ENCODE measurements around the gene MLLT3.

The MLLT3 gene

DNA sequence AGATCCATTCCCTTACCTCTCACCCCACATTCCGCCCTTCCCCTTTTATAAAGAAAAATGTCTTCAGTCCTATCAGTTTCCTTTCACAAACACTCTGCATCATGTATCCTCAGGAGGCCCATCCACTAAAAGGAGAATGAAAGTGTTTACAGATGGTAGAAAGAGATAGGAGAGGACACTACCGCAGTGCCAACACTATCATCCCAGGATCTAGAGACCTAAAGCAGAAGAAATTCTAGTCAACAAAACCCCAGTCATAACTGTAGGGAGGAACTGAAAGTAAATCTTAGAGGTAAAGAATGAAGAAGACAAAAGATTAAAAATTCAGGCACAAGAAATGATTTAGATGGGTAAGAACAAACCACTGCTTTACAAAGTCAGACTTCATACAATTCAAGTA lies 114.1 kb downstream of the MLLT3 start:
- DNase-seq: peak; percentile 10 to 18 (median 14)

DNA sequence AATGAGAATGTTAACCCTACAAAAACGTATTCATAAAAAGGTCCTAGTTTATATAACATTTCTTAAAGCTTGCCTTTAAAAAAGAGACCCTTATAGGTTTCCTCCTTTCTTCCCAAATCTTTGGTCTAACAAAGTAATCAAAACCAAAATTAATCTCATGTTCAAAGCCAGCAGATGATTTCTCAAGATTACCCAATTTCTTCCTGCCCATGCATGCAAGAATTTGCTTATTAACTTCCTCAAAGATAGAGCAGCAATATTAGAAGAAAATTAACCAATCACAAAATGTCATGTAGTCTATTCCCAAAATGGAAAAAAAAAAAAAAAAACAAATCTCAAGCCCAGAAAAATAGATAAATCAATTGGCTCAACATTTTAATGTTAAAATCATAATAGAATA lies 114.9 kb downstream of the MLLT3 start:
- peak; percentile 35 to 65 (median 64) for DNase-seq

DNA sequence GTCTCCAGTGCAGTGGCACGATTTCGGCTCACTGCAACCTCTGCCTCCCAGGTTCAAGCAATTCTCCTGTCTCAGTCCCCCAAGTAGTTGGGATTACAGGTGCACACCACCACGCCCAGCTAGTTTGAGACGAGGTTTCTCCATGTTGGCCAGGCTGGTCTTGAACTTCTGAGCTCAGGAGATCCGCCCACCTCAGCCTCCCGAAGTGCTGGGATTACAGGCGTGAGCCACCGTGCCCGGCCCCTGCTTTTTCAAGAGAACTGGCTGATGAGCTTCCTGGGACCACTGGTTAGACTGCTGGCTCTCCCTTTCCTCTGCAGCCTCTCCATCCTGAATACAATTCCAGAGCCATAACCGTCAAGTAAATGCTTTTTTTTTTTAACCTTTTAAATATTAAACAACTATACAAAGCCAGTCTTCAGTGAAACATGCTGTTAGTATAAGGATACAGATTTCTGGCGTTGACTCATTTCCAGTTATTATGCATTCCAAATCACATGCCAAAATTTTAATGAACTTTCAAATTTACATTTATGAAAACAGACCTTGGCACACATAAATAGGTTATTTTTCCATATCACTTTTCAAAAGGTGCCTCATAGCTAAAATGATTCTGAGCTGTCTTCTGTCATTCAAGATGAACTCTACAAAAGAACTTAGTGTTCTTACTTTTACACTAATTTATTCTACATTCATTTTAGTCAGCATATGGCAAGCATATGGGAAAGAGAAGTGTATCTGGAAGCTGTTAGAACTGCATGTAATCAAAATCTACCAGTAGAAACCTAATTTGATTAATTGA lies 116.0 kb downstream of the MLLT3 start:
- peak in 1 of 3 donors; percentile 4 for DNase-seq

DNA sequence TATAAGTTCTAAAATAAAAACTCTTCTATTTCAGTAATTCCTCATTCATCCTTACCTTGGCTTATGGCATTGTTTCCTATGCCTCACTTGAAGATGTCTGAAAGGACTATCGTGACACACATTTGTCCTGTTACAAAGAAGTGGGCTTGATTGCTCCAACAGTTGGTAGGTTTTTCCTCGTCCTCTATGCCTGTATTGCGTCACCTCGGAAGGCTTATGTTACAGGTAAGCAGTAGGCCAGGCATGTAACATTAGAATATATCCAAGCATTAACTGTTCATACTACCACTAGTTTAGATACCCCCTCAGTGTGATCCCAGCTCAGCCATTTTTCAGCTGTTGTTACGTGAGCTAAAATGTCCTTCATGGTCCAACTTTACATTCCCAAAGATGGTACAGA lies 116.7 kb downstream of the MLLT3 start:
- peak in 1 of 3 donors; percentile 10 for DNase-seq

DNA sequence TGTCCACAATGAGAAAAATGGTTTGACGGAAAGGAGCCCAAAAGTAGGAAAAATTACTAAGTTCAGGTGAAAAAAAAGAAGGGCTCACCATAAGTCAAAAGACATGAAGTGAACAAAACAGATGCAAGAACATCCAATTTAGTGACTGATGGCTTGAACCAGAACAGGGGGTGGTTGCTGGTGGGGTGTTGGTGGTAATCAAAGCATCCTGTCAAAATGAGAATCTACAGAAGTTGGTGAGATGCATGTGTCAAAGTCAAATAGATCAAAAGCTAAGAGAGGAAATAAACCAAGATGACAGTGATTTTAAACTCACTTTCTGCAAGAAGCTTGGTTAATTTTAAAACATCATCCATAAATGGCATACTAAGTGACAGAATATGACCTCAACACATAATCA lies 117.4 kb downstream of the MLLT3 start:
- no peak for DNase-seq

DNA sequence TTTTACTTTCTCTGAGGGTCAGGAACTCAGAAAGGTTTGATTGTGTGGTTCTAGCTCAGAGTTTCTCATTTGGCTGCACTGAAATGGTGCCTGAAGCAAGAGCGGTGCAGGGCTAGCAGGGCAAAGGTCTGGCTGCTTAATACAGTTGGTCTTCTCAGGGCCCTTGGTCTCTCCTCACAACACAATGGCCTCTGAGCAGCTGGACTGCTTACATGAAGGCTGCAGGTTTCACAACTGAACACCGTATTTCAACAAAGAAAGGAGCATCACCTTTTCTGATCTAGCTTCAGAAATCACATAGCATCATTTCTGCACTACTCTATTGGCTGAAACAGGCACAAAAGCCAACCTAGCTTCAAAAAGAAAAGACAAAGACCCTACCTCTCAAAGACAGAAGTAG lies 122.2 kb downstream of the MLLT3 start:
- DNase-seq: no peak

DNA sequence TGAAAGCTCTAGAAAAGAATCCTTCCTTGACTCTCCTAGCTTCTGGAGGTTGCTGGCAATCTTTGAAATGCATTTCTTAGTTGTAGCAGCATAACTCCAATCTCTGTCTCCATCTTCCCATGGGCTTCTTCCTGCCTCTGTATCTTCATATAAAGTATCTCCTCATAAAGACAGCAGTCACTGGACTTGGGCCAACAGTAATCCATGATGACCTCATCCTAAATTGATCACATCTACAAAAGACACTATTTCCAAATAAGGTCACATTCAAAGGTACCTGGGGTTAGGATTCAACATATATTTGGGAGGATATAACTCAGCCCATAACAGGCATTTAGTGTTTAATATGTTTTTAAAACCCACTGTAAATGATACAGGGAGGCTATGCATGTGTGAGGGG lies 123.3 kb downstream of the MLLT3 start:
- no peak for DNase-seq

DNA sequence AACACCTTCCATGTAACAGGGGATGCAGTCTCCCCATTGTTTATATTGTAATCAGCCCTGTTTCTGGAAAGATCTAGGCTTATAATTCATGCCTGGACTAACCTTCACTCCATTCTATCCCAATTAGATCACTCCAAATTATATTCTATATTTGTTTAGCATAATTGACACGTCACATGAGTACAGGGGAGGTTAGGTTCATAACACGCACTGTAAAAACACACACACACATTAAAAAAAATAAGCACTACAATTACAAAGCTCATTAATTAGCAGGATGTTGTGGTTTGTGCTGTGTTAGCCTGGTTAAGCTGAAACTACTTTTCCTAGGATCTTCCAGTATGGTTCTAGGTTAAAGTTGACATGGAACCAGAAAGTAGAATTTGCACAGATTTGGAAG lies 126.0 kb downstream of the MLLT3 start:
- no peak for DNase-seq

DNA sequence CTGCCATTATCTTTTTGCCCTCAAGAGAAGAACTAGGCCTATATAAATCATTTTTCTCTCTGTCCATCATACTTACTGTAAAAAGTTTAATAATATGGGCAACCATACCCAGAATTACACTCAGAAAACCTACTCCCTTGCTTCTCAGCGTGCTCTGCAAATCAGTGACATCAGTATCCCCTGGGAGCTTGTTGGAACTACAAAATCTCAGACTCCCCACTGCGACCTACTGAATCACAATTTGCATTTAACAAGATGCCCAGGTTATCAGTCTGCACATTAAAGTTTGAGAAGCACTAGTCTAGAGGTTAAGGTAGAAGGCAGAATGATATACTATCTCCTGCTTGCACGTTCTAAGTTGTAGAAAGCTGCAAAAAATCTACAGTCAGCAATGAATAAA lies 127.2 kb downstream of the MLLT3 start:
- DNase-seq: no peak

DNA sequence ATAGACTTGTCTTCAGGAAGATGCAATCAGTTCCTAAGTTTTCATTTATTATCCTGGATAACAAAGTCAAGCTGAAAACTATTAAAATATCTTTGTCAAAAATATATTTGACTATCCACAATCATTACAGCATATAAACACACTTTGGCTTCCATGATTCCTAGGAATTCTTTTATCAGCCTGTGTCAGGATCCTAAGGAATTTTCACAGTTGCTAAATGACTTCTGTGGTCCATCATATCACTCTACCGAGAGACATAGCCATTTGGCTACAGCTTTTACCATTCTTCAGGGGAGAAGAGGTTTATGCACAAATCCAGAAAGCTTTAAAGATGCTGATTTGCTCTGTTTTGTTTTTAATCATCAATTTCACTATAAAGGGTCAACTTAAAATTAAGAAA lies 128.3 kb downstream of the MLLT3 start:
- DNase-seq: no peak

DNA sequence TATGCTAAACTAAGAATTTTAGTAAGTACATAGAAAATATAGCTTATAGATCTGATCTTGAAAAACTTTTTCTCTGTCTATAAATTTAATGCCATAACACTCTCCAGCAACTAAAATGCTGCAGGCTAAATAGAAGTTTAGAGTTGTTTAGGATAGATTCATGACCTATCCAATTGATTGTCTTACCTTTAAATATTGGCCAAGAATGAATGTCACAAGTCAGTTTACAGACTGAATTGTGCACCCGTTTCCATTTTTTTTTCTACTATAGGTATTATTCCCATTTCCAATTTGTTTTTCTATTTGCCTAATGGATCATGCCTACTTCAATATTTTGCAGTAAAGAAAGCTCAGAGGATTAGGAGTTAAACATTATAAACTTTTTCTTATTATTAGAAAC lies 129.5 kb downstream of the MLLT3 start:
- no peak for DNase-seq

DNA sequence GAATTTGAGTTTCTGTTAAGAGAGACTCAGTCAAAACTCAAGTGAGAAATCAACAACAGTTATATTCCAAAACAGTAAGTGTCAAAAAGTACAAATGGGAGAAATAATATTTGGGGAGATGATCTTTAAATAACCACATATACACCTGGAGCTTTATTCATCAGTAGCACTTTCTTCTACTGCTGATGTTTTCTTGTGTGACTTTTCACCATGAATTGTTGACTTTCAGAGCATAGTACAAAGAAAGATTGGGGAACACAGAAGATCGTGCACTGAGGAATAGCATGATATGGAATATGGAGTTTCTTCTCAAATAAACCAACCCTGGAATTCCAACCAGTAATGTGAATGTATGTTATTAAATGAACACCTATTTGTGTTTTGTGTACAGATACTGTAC lies 130.7 kb downstream of the MLLT3 start:
- DNase-seq: no peak

DNA sequence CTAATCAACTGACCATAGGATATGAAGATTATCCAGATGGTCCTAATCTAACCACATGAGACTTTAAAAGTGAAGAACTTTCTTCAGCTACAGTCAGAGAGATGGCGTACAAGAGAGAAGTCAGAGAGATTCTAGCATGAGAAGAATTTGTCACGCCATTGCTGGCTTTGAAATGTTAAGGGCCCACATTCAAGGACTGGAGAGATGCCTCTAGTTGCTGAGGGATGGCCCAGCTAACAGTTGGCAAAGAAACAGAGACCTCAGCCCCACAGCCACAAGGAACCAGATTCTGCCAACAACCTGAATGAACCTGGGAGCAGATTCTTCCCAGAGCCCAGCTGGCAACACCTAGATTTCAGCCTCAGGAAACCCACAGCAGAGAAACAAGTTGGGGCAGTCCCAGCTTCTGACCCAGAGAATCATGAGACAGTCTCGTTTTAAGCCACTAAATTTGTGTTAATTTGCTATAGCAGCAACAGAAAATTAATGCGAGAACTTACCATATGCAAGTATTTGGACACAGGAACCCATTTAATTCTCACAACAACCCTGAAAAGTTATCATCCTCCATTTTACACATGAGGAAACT lies 132.0 kb downstream of the MLLT3 start:
- DNase-seq: no peak

DNA sequence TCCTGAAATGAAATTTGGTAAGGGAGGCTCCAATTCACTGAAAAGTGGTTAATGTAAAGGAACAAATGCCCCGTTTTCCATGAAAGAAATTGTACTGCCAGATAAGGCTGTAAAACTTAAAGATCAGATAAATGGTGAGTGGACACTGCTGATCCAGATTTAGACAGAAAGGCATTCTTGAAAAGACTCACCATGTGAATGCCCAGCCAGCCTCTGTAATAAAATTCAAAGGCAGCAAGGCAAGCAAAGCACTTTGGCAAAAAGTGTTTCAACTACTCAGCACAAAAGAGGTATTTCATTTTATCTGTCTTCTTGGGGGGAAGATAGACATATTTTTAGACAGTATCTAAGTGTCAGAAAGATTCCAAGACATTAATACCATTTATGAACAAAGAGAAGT lies 133.6 kb downstream of the MLLT3 start:
- DNase-seq: no peak

DNA sequence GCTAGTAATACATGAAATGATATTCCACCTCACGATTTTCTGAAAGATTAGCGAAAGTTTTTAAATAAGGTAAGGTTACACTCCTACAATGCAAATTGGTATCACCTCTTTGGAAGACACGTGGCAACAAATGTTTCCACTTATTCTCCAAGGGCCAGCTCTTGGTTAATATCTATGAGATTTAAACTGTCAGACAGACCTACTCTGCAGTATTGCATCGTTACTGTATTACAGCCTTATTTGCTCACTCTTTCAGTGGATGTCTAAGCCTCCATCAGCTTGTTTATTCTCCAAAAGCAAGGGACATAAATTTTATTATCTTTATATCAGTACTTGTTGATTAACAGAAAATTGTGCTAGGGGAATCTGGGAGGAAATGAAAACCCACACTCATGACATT lies 135.7 kb downstream of the MLLT3 start:
- no peak for DNase-seq

DNA sequence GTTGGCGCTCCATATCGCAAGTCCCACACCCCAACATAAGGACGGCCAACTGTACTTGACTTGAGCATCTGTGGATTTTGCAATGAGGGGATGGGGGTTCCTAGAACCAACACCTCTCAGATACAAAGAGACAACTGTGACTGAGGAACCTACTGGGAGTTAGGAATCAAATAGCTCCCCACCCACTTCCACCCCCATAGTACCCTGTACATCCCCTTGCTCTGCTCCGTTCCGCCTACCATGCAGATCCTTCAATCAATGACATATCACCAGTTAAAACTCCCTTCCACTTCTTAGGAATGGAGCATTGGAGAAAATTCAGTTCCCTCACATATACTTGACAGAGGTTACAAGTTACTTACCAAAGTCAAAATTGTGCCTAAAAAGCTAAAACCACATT lies 140.9 kb downstream of the MLLT3 start:
- no peak for DNase-seq

DNA sequence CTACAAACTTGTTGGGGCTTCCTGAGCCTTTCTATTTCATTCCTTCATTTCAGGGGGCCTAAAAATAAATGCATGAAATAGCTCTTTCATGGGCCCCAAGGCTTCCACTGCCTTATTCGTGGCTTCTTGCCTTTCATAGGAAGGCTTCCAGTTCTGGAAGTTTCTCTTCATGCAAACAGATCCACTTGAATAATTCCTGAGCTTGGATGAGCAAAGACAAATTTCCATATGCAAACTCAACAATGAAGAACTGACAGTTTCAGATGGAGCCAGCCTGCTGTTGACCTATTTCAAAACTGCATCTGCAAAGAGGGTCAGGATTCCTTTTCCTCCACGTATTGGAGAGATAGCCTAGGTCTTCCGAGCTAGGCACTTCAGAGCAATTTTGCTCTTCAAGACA lies 142.1 kb downstream of the MLLT3 start:
- DNase-seq: no peak

DNA sequence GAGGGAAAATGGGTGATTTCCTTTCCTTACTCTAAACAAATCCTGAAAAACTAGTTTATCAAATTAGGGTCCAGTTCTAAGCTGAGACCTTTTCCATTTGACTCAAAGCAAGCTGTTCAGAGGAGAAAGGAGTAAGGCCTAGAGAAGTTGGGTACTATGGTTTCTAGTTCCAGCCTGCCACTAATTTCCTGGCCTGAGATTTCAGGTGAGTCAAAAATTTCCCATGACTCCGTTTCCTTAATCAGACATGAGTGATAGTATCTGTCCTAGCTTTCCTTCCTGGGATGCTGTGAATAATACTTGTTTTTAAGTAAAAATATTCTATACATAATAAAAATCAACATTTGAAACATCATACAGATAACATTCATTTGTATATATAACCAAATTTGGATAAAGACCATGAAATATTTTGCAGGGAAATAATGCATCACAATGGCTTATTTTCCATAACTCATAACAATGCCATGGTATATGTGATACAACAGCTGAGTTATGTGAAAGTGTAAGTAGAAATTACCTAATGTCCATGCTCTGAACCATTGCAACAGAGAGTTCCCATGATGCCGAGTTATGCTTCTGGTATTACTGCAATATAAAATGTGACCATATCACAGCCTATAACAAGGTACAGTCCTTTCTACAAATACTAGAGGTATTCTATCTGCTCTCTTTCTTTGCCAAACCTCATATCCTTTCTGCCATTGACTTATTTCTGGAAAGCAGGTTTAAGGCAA lies 142.7 kb downstream of the MLLT3 start:
- peak; percentile 2 to 30 (median 18) for DNase-seq

DNA sequence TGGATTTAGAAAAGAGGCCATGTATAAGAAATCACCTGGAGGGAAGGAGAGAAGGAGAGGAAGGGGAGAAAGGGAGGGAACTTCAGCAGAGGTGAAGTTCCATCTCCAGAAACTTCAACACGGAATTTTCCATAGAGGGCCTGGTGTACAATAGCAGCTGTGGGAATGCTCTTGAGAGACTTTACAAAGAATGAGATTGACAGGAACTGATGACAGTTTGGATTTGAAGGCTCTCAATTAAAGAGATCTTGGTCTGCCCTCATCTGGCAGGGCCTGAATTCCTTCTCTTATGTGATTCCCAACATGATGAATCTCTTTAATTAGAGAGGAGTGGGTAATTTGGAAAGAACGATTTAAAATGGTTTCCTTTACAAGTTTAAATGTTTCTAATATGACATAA lies 143.5 kb downstream of the MLLT3 start:
- DNase-seq: no peak

DNA sequence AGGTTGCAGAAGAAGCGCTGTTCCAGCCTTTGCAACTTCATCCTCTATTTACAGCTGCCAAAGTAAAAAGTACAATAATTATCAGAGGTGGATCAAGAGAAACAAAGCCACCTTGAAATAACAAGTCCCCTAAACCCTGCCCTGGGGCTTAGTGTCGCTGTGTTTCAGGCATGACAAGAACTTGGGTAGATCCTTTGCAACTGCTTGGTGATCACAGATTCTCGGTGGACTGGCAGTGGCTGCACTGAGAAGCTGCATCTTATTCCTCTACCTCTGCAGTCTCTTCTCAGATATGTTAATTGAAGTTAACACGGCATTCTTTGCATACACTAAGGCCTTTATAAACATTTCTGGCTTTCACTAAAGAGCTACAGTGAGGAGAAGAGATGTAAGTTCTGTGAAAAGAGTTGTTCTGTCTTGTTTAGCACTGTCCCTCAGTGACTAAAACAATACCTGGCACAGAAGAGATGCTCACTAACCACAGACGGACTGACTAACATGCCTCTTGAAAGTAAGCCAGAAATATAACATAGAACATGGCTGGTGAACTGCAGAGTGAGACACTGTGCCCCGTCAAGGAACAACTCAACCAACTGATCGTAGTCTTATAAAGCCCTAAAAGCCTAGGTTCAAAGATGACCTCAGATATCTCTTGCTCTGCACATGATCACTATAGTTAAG lies 144.2 kb downstream of the MLLT3 start:
- DNase-seq: no peak

DNA sequence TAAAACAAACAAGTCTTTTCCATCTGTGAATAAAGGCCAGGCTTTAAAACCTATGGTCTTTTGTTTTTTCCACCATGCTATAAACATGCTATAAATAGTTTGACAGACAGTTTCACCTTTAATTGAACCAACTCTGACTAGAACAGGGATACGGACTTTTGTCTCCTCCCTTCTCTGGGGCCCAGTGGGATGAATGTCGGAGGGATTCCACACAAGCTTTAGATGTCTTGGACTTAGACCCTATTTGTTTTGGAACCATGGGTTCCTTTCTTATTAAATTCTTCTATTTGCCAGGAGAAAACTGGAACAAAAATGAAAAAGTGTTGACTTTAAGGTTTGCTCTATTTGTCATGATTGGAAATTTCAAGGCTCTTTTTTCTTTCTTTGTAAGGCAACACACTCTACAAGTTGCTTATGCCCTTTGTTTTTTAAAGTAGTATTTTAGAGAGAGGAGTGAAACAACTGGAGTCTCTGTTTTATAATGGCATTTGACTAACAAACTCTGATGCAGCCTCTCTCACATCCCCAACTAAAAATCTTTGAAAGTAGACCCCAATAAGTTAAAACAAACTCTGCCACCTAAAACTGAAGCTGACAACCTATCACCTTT lies 145.3 kb downstream of the MLLT3 start:
- DNase-seq: no peak

DNA sequence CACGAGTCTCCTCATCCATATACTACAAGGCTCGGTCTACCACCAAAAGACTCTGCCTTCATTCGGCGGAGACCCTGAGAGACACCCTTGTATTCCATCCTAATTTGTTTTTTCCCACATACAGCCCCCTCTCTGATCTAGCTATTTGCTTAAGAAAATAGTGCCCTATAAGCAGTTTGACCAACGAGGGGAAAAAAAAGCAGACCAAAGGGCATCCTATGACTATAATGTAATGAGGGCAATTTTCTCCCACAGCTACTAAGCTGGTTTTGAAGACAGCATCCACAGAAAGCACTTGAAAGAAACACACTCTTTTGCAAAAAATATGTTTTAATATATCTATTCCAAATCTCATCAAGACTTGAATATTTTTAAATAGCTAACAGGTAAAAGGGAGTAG lies 147.8 kb downstream of the MLLT3 start:
- no peak for DNase-seq

DNA sequence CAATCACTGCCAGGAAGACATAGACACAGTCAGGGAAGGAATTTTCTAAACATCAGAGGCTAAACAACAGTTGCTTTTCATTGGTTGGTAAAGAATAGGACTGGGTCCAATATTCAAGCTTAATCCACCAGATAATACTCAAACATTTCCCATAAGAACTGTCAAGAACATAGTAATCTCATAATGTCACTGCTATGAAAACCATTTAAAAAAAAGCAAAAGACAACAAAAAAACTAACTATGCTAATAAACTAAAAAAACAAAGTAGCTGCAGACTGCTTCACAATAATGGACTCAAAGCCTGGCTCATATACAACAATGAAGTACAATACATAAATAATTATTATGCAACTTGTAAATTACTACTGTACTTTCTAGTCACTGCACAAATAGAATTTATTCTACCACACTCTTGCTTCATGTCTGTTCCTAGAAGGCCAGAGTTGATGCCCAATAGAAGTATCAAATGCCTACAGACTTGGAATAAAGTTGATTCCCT lies 148.7 kb downstream of the MLLT3 start:
- DNase-seq: no peak
